G401 (cell line): Measurements from ENCODE around the gene TMEM150C. TPM values are rescaled to one million over a fixed set of nuclear protein-coding genes. Genes with fewer than 3 reads are reported as not detected.
A peak's percentile ranks its signal among the peaks of the same experiment; 100 is the strongest.

ENCODE experiments used
- DNase-seq: peaks from one replicate; pipeline ENCODE4 v3.0.0-alpha.2; 2015; ENCODE audit warnings: low spot score
- in situ Hi-C: cut with HindIII; loops from 2 replicates; pipeline ENCODE4 v1.10.0; 2016; ENCODE audit warnings: low sequenced_read_pairs, mixed read lengths
- total RNA-seq: library from RNA; depleted of rRNA; stranded (reverse); fragments of >200 nt; shearing (Covaris generic); gene quantifications from 2 replicates; pipeline ENCODE4 v1.2.3, GENCODE V29; 2014; rRNA removed

TMEM150C gene
- 1.7 and 3.6 TPM in 2 replicates for total RNA-seq

DNA sequence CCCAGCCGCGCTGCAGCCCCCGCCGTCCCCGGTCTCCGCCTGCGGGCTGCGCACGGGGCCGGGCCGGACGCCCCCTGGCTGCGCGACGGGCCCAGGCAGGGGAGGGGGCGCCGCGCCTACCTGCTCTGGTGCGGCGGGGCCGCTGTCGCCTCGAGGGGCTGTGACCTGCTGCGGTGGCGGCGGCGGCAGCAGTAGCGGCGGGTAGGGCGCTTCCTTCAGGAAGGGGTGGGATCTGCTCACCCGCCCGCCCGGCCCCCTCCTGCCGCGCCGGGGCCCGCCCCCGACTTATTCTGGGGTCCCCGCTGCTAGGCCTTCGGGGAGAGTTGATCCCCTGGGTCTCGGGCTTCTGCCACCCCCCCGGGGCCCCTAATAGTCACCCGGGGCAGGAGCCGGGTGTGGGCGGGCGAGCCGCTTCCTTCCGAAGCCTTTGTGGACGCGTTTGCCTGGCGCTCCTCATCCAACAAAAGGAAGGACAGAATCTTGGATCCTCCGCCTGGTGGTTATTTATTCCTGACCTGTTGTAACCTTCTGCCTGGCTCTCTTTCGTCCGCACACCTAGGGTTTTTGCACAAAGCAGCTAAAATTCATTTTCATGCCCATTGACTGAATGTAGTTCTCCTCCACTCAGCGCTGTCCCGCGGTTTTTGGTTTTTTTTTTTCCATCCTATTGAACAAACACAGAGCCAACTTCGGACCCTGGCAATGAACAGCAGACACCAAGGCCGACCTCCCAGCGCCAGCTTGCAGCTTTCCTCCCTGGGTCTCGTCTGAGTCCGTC, at the start of gene TMEM150C:
Gene TMEM150C (minus strand): TSS at position 203 of the 778 bp plus-strand sequence. CDS start 57,331 bp downstream, outside the sequence.
- DNase-seq: peak; percentile 6

GRCh38 chr4:82611527-82611926, 49.7 kb upstream of the TMEM150C start:
- DNase-seq: no peak
- in situ Hi-C loops: no loop called here

More for the DNA sequence above, at the start of gene TMEM150C:
- in situ Hi-C loops: no loop called here

DNA sequence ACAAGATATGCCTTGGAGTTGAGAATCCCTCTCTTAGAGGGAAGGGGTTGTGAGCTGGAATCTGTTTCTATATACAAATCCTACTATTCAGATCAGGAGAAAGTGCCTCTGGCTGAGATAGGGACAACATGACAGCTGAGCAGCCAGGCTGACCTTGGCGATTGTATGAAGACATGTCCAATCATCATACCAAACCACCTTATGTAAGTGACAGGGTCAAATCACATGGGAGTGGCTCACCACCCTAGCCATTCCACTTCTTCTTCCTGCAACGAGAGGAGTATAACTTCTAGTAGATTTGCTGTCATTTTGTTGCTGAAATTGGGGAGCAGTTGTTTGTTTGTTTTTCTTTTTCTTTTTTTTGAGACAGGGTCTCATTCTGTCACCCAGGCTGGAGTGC, 48.3 kb upstream of the TMEM150C start:
- no peak for DNase-seq
- in situ Hi-C loops: no loop called here

GRCh38 chr4:82606622-82607021, 44.8 kb upstream of the TMEM150C start:
- in situ Hi-C loops: no loop called here
- no peak for DNase-seq

GRCh38 chr4:82604522-82604921, 42.7 kb upstream of the TMEM150C start:
- in situ Hi-C loops: no loop called here

GRCh38 chr4:82601242-82602015, 39.6 kb upstream of the TMEM150C start:
- in situ Hi-C loops: no loop called here
- DNase-seq: no peak

More at GRCh38 chr4:82604522-82604921, 42.7 kb upstream of the TMEM150C start:
- DNase-seq: no peak

- DNase-seq: no peak
- in situ Hi-C loops: no loop called here
Observed at GRCh38 chr4:82599336-82599735, 37.5 kb upstream of the TMEM150C start.

DNA sequence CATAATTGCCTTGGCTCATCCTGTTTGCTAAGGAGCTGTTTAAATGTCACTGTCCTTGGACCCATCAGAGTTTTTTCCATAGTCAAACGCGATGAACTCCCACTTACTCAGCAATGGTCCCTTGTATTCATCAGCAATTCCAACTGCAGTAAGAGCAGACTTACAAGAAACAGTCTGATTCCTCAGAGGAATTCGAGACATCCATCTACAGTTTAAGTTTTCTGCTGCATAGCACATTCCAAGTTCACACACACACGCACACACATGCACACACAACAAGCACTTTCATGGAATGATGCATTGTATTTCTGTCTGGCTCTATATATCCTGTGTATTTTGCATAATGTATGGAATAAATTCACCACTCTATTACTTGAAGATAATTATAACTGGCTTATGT, 32.7 kb upstream of the TMEM150C start:
- DNase-seq: no peak
- in situ Hi-C loops: no loop called here

DNA sequence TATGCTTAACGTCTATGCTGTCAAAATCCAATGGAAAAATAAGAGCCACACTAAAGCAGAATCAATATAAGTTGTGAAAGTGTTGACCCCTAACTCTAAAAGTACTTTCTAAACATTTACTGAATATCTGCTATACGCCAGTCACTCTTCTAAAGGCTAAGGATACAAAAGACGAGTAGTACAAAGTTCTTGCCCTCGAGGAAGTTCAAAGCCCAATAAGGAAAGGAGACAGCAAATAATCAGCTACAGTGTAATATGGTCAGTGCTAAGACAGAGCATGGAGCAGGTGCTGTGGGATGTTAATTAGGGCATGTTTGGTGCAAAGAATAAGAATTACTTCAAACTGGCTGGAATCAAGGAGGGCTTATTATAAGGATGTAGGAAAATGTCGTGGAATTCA, 31.6 kb upstream of the TMEM150C start:
- DNase-seq: no peak
- in situ Hi-C loops: no loop called here

DNA sequence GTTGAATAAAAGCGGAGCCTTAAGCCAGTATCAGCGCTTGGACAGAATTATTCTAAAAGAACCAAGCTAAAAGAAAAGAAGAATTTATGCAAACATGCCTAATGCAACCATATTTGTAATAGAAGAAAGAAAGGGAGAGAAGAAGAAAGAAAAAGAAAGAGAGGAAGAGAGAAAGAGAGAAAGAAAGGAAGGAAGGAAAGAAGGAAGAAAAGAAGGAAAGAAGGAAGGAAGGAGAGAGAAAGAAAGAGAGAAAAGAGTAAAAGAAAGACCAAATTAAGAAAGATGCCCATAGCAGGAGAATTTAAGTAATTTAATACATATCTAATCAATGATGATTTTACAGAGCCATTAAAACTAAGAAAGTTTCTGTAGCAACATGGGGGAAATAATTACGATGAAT, 30.9 kb upstream of the TMEM150C start:
- DNase-seq: no peak
- in situ Hi-C loops: no loop called here

- no peak for DNase-seq
- in situ Hi-C loops: no loop called here
Observed at GRCh38 chr4:82591592-82591991, 29.8 kb upstream of the TMEM150C start.

GRCh38 chr4:82589756-82590155, 28.0 kb upstream of the TMEM150C start:
- in situ Hi-C loops: no loop called here

GRCh38 chr4:82588771-82589270, 27.0 kb upstream of the TMEM150C start:
- in situ Hi-C loops: no loop called here
- DNase-seq: no peak

More at GRCh38 chr4:82589756-82590155, 28.0 kb upstream of the TMEM150C start:
- DNase-seq: no peak

- no peak for DNase-seq
- in situ Hi-C loops: no loop called here
Observed at GRCh38 chr4:82587826-82588540, 26.2 kb upstream of the TMEM150C start.

- DNase-seq: no peak
- in situ Hi-C loops: no loop called here
Observed at GRCh38 chr4:82585690-82586435, 24.1 kb upstream of the TMEM150C start.

DNA sequence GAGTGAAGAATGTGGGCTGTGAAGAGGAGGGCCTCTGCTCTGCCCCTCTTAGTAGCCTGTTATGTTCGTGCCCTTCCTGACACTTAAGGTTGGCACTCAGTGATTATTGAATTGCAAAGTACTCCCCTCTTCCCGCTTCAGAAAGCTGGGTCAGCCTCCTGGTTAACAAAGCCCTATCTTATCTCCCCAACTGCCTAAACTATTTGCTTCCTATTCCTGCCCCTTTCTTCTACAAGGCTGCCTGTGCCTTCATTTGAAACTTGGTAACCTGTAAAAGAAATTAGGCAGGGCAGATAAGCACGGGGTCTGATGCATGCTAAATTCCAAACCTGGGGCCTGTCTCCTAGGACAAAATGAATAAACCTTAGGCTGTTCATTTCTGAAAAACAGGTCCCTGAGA, 23.1 kb upstream of the TMEM150C start:
- in situ Hi-C loops: no loop called here
- DNase-seq: no peak

DNA sequence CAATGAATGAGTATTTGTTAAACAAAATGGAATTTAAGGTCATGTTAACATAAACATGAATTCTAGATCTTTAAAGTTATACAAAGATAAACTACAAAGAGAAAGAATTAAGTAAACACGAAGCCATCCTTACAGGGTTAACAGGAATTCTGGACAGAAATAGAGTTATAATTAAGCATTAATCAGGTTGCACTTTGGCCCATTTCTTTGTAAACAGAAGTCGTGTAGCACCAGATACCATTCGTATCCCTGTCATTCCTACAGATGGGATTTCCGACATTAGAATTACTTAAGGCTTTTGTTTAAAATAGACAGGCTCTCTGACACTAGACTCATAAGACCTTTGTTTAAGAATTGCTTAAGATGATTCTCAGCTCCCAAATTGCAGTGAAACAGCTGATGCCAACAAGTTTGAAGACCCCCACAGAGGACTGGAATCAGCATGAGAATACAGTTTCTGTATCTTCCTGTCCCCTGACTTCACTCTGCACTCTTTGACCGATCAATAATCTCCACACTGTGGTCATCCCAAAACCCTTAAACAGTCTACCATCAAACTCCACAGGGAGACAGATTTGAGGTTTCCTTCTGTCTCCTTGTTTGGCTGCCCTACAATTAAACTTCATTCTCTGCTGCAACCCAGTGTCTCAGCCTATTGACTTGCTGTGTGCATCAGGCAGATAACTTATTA, 22.3 kb upstream of the TMEM150C start:
- in situ Hi-C loops: no loop called here
- DNase-seq: no peak

DNA sequence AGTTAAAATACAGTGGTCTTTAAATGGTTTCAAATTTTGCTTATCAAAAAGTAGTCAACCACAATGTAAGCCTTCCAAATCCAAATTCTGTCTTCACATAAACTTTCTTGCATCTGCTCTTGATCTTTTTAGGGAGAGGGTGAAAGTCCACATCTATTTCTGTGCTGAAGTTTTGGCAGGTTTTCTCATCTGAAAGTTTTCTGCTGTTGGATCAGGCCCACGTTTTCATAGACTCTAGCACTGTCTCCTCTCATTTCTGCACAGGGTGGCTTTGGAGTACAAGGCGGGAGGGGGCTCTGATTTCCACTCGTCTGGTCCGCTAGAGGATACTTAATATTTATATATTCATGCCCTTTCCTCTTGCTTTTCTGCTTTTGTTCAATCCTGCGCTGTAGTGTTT, 18.1 kb upstream of the TMEM150C start:
- in situ Hi-C loops: no loop called here
- DNase-seq: no peak
